Thyroid gland (tissue), 4 donors: ENCODE data around the gene RPL15.

ENCODE experiments used
- POLR2A ChIP-seq, 2 donors: fragments of 450-650 bp; IDR thresholded peaks; one replicate each; pipeline ENCODE4 v1.6.1; 2017; ENCODE audit warnings: antibody characterized with exemption in 2 of 2, mild to moderate bottlenecking in 2 of 2, moderate library complexity in 1 of 2
- TF ChIP-seq, protein P1 (sequence below), 6 experiments: fragments of 200-600 bp in 3 of 6; fragments of 450-650 bp in 3 of 6; sonication (generic) in 3 of 6; IDR thresholded peaks; one replicate each; pipeline ENCODE4 v1.5.1; 2016 to 2019; ENCODE audit warnings: antibody characterized with exemption in 6 of 6, mild to moderate bottlenecking in 2 of 6, inconsistent platforms in 1 of 6, moderate library complexity in 1 of 6

- TF ChIP-seq, protein P1, sequence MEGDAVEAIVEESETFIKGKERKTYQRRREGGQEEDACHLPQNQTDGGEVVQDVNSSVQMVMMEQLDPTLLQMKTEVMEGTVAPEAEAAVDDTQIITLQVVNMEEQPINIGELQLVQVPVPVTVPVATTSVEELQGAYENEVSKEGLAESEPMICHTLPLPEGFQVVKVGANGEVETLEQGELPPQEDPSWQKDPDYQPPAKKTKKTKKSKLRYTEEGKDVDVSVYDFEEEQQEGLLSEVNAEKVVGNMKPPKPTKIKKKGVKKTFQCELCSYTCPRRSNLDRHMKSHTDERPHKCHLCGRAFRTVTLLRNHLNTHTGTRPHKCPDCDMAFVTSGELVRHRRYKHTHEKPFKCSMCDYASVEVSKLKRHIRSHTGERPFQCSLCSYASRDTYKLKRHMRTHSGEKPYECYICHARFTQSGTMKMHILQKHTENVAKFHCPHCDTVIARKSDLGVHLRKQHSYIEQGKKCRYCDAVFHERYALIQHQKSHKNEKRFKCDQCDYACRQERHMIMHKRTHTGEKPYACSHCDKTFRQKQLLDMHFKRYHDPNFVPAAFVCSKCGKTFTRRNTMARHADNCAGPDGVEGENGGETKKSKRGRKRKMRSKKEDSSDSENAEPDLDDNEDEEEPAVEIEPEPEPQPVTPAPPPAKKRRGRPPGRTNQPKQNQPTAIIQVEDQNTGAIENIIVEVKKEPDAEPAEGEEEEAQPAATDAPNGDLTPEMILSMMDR (IDR thresholded peaks at IDR 0.05) = no peak
- no peak for TF ChIP-seq POLR2A (IDR thresholded peaks at IDR 0.05)
Measured at GRCh38 chr3:23873941-23874340, 43.0 kb upstream of the RPL15 start.
